GM21423 (cell line): Measurements from ENCODE around the gene PPP2R5C.
"Not testable (repeated sequence)": the region's sequence is repeated elsewhere in the genome, so short reads cannot be mapped to it uniquely, and the experiment has no call there.

Source experiments
- ATAC-seq: cut with Tn5 transposase; IDR thresholded peaks from one replicate; pipeline ENCODE4 v1.9.1; 2021; ENCODE audit warnings: mild to moderate bottlenecking, moderate library complexity; ENCODE audit not compliant: unreplicated experiment

PPP2R5C gene

DNA sequence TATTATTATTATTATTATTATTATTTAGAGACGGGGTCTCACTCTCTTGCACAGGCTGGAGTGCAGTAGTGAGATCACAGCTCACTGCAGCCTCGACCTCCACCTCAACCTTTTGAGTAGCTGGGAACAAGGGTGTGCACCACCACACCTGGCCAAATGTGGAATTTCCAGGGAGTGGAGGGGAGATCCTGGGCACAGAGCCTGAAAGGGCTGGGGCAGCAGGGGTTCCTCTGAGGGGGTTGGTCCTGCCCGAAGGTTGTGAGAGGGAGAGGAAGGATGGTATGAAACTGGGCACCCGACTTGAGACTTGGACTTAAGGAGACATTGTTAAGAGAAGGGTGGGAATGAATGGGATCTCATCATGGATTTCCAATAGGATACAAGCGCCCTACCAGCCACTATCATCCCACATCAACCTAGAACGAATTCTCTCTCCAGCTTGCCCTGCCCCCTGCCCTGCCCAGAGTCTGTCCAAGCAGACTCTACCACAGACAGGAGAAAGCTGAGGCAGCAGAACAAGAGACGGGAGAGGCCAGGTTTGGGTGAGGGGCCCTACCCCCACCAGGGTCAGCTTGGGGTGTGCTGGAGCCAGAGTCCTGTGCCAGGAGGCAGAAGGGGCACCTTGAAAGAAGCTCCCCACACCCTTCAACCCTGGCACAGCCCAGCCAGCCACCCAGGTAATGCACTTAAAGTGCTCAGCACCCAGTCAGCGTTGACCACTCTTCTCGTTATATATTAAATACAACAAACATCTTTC, 200.4 kb downstream of the PPP2R5C start:
- ATAC-seq: no peak

DNA sequence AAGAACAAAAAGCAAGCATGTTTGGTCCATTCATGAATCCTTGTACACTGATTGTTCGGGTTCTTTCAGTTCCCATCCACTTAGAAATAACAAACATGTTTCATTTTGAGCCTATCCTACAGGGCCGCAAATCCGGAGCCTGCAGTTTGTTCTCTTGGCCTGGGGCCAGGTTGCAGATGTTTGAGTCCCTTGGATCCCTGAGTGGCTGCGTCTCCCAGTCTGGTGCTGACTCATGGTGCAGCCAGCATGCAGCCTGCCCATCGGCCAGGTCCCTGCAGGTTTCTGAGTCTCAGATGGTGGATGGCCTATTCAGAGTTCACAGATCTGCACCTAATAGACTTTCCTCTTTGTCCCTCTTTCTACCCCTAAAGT, 201.0 kb downstream of the PPP2R5C start:
- no peak for ATAC-seq

DNA sequence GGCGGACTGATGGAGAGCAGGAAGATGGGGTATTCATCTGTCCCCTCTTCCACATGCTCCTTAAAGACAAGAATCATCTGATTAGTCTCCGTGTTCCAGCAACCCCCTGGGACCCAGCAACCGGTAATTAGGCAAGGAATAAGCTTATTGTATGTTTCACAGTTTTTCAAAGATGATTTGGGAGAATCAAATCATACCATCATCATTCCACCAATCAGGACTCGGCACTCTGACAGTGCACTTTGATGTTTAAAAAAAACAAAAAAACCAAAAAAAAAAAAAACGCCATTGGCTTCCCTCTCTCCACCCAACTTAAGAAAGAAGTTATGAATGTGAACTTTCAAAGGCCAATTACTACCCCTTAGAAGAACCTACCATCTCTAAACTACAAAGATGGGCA, 201.5 kb downstream of the PPP2R5C start:
- ATAC-seq: no peak

DNA sequence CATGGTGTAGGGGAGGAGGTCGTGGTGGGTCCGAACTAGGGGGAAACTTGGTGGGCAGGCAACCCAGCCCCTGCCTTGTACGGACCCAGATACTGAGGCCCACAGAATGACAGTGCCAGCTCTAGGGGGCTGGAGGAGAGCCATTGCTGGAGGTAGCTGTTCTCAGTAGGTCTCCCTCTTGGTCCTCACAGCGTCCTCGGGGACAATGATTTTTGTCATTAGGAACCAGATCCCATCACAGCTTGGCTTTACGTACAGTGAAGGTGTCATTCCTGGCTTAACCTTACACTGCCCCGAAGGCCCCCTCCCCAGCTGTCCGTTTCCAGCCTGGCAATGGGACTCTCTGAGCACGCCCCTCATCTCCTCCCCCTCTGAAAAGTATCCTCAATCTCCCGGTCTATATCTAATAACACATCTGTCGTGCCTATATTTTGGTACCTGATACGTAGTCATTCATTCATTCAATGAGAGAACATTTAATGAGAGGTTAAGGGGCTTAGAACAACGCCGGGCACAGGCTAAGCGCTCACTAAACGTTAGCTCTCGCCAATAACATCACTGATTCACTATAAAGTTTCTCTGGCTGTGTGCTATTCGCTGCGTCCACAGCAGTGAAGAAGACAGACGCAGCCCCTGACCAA, 202.3 kb downstream of the PPP2R5C start:
- ATAC-seq: no peak

DNA sequence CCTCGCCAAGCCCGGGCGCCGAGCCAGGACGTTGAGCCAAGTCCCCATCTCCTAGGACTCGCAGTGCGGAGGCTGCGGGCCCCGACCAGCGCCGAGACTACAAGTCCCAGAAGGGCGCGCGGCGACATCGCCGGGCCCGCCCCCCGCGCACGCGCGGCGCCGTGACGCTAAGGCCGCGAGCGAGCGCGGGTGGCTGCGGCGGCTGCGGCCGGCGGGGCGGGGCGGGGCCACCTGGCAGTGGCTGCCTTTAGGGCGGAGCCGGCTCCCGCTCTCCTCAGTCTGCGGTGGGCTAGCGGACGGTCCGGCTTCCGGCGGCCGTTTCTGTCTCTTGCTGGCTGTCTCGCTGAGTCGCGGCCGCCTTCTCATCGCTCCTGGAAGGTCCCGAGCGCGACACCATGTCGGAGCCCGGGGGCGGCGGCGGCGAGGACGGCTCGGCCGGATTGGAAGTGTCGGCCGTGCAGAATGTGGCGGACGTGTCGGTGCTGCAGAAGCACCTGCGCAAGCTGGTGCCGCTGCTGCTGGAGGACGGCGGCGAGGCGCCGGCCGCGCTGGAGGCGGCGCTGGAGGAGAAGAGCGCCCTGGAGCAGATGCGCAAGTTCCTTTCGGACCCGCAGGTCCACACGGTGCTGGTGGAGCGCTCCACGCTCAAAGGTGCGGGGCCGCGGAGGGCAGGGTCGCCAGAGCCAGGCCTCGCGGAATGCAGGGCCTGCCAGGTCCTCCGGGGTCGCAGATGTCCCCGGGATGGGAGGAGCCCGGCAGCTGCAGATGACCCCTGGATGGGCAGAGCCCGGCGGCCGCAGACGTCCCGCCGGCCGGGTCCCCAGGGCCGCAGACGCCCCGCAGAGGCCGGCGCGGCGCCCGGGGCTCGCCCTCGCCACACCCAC, 203.0 kb downstream of the PPP2R5C start, which contains the start of gene DYNC1H1:
Gene DYNC1H1, plus strand, starts transcription at position 277 of the 884 bp plus-strand sequence. Its CDS starts 119 bp downstream, at position 396.
- peak; percentile 84 for ATAC-seq

DNA sequence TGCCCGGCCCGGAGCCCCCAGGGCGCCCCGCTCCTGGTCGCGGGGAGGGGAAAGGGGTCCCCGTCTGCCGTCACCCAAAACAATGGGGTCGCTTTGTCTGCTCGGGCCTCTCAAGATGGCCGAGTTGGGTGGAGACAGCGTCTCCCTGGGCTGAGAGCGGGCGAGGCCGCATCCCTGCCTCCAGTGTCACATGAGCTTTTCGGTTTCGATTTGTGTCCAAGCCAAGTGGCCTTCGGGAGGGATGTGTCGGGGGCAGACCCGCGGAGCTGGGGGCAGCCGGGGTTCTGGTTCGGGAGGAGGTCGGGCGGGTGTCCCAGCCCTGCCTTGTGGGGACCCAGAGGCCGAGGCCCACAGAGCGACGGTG, 203.7 kb downstream of the PPP2R5C start:
- ATAC-seq: peak; percentile 35

DNA sequence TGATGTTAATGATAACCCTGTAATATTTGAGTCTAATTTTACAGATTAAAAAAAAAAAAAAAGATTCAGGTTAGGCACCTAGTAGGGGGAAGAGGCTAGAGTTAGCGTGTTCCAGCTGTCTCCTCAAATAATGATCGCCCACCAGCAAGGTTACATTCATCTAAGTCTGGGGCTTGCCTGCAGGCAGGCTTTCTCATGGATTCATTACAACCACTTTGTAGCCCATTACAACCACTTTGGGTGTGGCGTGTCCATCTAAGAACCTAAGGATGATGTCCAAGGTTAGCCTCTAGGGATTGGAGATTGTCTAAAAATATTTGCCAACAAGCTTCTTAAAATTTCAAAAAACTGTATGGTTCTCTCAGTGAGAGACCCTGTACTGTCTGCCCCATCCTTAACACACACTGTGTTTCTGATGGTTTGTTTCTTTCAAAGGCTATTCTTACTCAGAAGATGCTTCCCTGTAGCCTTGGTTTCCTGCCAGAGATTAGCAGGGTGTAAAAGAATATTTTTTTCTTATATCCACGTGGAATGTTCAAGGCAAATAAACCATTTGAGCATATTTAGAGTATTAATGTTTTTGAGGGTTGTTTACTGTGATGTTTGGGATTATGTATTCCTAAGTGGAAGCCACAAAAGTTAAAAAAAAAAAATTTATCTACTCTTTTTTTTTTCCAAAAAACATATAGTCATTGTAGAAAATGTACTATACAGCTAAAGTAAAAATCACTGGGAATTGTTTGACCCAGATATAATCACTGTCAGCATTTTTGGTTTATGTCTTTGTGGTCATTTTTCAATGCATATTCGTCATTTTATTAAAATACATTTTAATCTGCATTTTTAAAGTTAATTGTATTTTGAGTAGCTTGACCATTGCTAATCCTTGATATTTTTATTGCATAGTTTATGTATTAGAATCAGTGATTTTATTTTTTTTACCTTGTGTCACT, 204.5 kb downstream of the PPP2R5C start:
- ATAC-seq: no peak

DNA sequence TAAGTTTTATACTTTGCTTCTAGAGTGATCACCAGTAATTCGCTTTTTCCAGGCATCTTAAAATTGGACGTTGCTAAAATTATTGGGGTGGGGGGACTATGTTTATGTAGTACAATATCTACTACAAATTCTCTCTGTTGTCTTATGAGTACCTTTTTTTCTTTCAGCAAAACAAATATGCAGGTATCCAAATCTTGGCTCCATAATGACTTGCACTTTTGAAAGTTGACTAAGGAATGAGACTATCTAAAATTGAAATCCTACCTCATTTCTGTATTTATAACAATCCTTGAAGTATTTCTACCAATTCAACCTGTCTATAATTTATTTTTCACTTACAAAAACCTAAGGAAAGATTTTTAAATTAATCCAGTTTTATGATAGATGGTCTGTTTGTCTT, 205.2 kb downstream of the PPP2R5C start:
- no peak for ATAC-seq

DNA sequence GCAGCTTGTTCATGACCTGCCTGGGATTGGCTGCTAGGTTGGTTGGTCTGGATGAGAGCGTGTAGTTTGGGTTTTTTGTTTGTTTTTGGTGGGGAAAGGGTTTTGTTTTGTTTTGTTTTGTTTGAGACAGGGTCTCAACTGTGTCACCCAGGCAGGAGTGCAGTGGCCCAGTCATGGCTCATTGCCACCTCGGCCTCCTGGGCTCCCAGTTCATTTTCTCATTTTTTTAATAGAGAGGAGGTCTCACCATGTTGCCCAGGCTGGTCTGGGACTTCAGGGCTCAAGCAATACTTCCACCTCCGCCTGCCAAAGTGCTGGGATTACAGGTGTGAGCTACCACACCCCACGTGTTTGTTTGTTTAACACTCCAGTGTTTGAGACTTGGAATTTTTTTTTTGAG, 206.7 kb downstream of the PPP2R5C start:
- ATAC-seq: no peak

DNA sequence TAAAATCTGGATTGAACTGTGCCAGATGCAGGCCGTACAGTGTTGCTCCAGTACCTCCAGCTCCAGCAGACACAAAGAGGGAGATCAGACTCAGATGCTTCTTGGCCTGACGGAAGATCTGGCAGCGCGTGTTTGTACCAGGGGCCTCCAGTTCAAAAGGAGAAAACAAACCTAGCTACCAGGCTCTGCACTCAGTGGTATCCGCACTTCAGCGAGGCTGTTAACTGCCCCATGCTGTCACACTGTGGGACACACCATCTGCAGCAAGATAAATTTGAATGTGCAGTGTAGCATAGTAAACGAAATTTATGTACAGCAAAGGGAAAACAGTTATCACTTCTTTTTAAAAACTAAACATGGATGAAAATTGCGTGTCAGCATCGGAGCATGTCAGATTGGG, 208.0 kb downstream of the PPP2R5C start:
- ATAC-seq: no peak

DNA sequence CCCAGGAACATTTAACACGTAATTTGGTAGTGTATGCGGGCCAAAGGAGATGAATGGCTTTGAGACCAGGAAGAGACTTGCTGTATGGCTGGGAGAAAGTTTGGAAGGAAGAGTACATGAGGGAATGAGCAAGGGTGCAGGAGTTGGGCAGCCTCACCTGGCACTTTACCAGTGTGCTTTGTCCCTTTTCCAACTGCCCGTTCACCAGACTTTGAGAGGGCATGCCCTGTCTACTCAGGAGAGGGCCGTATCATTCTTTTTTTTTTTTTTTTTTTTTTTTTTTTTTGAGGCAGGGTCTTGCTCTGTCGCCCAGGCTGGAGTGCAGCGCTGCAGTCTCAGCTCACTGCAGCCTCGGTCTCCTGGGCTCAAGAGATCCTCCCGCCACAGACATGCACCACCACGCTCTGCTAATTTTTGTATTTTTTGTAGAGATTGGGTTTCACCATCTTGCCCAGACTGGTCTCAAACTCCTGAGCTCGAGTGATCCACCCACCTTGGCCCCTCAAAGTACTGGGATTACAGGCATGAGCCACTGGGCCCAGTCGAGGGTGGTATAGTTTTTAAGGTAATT, 209.4 kb downstream of the PPP2R5C start:
- ATAC-seq: no peak

DNA sequence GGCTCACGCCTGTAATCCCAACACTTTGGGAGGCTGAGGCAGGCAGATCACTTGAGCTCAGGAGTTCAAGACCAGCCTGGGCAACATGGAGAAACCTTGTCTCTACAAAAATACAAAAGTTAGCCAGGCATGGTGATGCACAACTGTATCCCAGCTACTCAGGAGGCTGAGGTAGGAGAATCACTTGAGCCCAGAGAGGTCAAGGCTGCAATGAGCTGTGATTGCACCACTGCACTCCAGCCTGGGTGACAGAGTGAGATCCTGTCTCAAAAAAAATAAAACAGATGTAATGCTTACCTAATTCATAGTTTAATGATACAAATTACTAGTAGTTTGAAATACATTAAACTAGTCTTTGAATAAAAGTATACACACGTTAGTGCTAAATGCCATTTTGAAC, 209.9 kb downstream of the PPP2R5C start:
- not testable (repeated sequence) for ATAC-seq

DNA sequence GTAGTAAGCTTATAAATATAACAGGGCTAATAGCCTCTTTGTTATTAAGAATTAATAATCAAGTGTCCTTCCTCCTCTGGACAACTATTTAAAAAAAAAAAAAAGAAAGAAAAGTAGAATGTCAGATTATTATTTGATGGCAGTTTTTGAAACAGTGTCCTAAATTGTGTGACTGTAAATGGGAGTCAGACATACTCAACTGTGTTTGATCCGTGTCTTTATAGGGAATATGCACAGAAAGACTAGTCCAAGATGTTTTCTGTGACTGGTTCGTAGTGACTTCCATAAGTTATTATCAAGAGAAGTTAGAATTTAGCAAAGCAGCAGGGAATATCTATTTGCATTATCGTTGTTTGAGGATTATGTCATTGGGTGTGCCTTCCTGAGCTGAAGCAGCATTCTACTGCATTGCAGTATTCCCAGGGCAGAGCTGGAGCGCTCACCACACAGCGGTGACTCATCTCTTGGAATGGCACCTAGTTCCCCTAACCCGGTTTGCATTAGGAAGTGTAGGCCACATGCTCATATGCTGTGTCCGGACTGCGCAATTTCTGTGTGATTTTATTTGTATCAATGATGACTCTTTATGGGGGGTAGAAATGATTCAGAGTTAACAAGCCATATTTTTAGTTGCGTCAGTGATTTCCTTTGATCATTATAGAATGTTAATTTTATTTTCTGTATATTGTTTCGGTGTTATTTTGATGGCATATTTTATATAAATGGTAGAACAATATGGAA, 210.8 kb downstream of the PPP2R5C start:
- ATAC-seq: no peak

DNA sequence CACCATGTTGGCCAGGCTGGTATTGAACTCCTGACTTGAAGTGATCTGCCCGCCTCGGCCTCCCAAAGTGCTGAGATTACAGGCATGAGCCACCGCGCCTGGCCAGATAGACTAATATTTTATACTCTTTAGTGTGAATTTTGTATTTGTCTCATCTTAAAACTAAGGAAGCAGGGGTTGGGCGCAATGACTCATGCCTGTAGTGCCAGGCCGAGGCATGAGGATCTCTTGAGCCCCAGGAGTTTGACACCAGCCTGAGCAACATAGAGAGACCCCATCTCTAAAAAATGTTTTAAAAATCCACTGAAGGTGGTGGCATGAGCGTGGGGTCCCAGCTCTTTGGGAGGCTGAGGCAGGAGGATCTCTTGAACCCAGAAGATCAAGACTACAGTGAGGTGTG, 211.8 kb downstream of the PPP2R5C start:
- no peak for ATAC-seq

DNA sequence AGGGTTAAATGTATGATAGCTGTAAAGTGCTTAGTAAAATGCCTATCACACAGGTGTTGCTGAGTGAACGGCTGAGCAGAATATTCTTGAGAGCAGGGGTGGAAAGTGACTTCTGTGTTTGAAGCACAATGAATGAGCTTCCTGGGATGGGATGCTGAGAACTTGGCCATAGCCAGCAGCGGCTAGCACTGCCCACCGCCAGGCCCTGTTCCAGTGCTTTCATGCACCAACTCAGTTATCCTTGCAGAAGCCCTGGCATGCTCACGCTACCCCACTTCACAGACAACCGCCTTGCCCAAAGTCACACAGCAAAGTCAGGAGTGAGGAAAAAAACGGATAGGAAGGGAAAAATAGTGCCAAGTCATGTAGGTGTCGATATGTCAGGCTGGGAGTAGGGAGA, 213.7 kb downstream of the PPP2R5C start:
- no peak for ATAC-seq
